Tibial nerve (tissue), 4 donors: ENCODE data around the gene GABBR2. TPM values are rescaled to one million over a fixed set of nuclear protein-coding genes. Genes with fewer than 3 reads are reported as not detected.

ENCODE experiments used
- DNase-seq, 2 donors: peaks; one replicate each; pipeline ENCODE4 v3.0.0-alpha.2; 2019; ENCODE audit warnings: low spot score in 2 of 2
- H3K27ac ChIP-seq, 4 donors: fragments of 200-600 bp; sonication (generic) in 3 of 4; one replicate each; pipeline ENCODE4 v1.5.1; 2017 to 2019; ENCODE audit warnings: mild to moderate bottlenecking in 1 of 4
- H3K27me3 ChIP-seq, 2 donors: fragments of 200-600 bp; sonication (generic) in 1 of 2; one replicate each; pipeline versions ENCODE4 v1.5.1 to v1.6.0; 2017 to 2019
- H3K36me3 ChIP-seq, 3 donors: fragments of 200-600 bp; sonication (generic); one replicate each; pipeline ENCODE4 v1.5.1; 2018 to 2019
- H3K4me1 ChIP-seq, 4 donors: fragments of 200-600 bp; sonication (generic) in 3 of 4; one replicate each; pipeline ENCODE4 v1.5.1; 2017 to 2019
- H3K4me3 ChIP-seq, 4 donors: fragments of 200-600 bp; sonication (generic) in 3 of 4; one replicate each; pipeline ENCODE4 v1.5.1; 2017 to 2019; ENCODE audit warnings: mild to moderate bottlenecking in 1 of 4, moderate library complexity in 1 of 4
- H3K9me3 ChIP-seq, 4 donors: fragments of 200-600 bp; sonication (generic) in 3 of 4; one replicate each; pipeline ENCODE4 v1.5.1; 2017 to 2019
- CTCF ChIP-seq, 5 experiments: fragments of 200-600 bp in 3 of 5; fragments of 450-650 bp in 2 of 5; sonication (generic) in 3 of 5; IDR thresholded peaks; one replicate each; pipeline ENCODE4 v1.5.1; 2016 to 2019; ENCODE audit warnings: antibody characterized with exemption in 5 of 5, mild to moderate bottlenecking in 3 of 5, moderate library complexity in 2 of 5
- EP300 ChIP-seq, 2 donors: sonication (generic); formaldehyde crosslinking; IDR thresholded peaks; one replicate each; pipeline ENCODE4 v1.6.1; 2017; ENCODE audit warnings: antibody characterized with exemption in 2 of 2, mild to moderate bottlenecking in 1 of 2
- POLR2A ChIP-seq, 2 donors: fragments of 450-650 bp; IDR thresholded peaks; one replicate each; pipeline ENCODE4 v1.6.1; 2017; ENCODE audit warnings: antibody characterized with exemption in 2 of 2, mild to moderate bottlenecking in 2 of 2, moderate library complexity in 2 of 2
- WGBS, 2 donors: methylation state at CpG; one replicate each; pipeline ENCODE4 v1.1.5; 2018; 5-methylcytosine and 5-hydroxymethylcytosine counted together
- total RNA-seq, 4 donors: library from RNA; depleted of rRNA; stranded (reverse); fragments of >200 nt; gene quantifications; one replicate each; pipeline ENCODE4 v1.1.0, GENCODE V29; 2016

The GABBR2 gene
- total RNA-seq, 4 donors from 2014 or later, result 0.20 to 0.22 TPM; not detected in 2

- Histone ChIP-seq H3K9me3 (peaks cover 0 to 21% (median 0%) of the 10 kb centered on the region in 4 donors), H3K27ac (no peak overlapping the region), H3K36me3 (no peaks in the 10 kb centered on the region), H3K4me3 (no peak overlapping the region), H3K4me1 (no peaks in the 10 kb centered on the region), H3K27me3 (no peaks in the 10 kb centered on the region)
- no peak for DNase-seq
- no peak for TF ChIP-seq CTCF (IDR thresholded peaks at IDR 0.05)
- TF ChIP-seq POLR2A (IDR thresholded peaks at IDR 0.05), result no peak
- TF ChIP-seq EP300 (IDR thresholded peaks at IDR 0.05), result no peak
- WGBS, 2 donors, result 74 to 92% methylated on average over 4 of the region's 4 CpGs
These were observed 366.5 kb downstream of the GABBR2 start for GRCh38 chr9:98342098-98342819.

- Histone ChIP-seq H3K27ac (no peak overlapping the region), H3K36me3 (no peaks in the 10 kb centered on the region), H3K9me3 (peaks cover 0 to 26% (median 0%) of the 10 kb centered on the region in 4 donors), H3K4me1 (no peaks in the 10 kb centered on the region), H3K4me3 (no peak overlapping the region), H3K27me3 (no peaks in the 10 kb centered on the region)
- WGBS, 2 donors, result 70 to 78% methylated on average over 20 of the region's 20 CpGs
- no peak for TF ChIP-seq CTCF (IDR thresholded peaks at IDR 0.05)
- TF ChIP-seq EP300 (IDR thresholded peaks at IDR 0.05), result peak in 1 of 2 donors; percentile 26
- TF ChIP-seq POLR2A (IDR thresholded peaks at IDR 0.05), result no peak
- DNase-seq, result no peak
These were observed 367.3 kb downstream of the GABBR2 start for GRCh38 chr9:98341157-98342097.

- 92 to 93% methylated on average over 6 of the region's 6 CpGs for WGBS, 2 donors
- H3K9me3 ChIP-seq, result peaks cover 0 to 26% (median 0%) of the 10 kb centered on the region in 4 donors
- TF ChIP-seq EP300 (IDR thresholded peaks at IDR 0.05), result no peak
- no peak for TF ChIP-seq POLR2A (IDR thresholded peaks at IDR 0.05)
- TF ChIP-seq CTCF (IDR thresholded peaks at IDR 0.05), result no peak
- DNase-seq, result no peak
- no peaks in the 10 kb centered on the region for H3K36me3 ChIP-seq
- H3K27ac ChIP-seq, result no peak overlapping the region
- no peaks in the 10 kb centered on the region for H3K4me1 ChIP-seq
- H3K4me3 ChIP-seq, result no peak overlapping the region
- no peaks in the 10 kb centered on the region for H3K27me3 ChIP-seq
These were observed 368.5 kb downstream of the GABBR2 start for GRCh38 chr9:98339987-98340800.

- Histone ChIP-seq H3K4me3 (no peak overlapping the region), H3K27ac (no peak overlapping the region), H3K9me3 (peaks cover 0 to 26% (median 0%) of the 10 kb centered on the region in 4 donors), H3K36me3 (no peaks in the 10 kb centered on the region), H3K27me3 (no peaks in the 10 kb centered on the region), H3K4me1 (no peaks in the 10 kb centered on the region)
- no peak for DNase-seq
- WGBS, 2 donors, result 80 to 92% methylated on average over 2 of the region's 2 CpGs
- no peak for TF ChIP-seq CTCF (IDR thresholded peaks at IDR 0.05)
- TF ChIP-seq POLR2A (IDR thresholded peaks at IDR 0.05), result no peak
- TF ChIP-seq EP300 (IDR thresholded peaks at IDR 0.05), result no peak
These were observed 373.1 kb downstream of the GABBR2 start for GRCh38 chr9:98335661-98336060.
